Fibroblast of peridontal ligament (primary cell): Measurements from ENCODE around the gene LRRC8C.

Experiments
- DNase-seq: peaks from one replicate; pipeline ENCODE4 v3.0.0-alpha.2; 2010; ENCODE audit errors: extremely low read depth

The LRRC8C gene

GRCh38 chr1:89633248-89633799 is 404 bp downstream of the LRRC8C start:
- DNase-seq = peak; percentile 43

GRCh38 chr1:89633800-89634625 is 1.1 kb downstream of the LRRC8C start:
- DNase-seq = peak; percentile 44

GRCh38 chr1:89635825-89636815 is 3.2 kb downstream of the LRRC8C start:
- peak; percentile 51 for DNase-seq

- peak; percentile 63 for DNase-seq
These were observed 4.6 kb downstream of the LRRC8C start for GRCh38 chr1:89637496-89637895.

GRCh38 chr1:89640440-89640839 is 7.5 kb downstream of the LRRC8C start:
- DNase-seq = no peak

GRCh38 chr1:89641781-89642180 is 8.9 kb downstream of the LRRC8C start:
- no peak for DNase-seq

- DNase-seq = no peak
These were observed 10.7 kb downstream of the LRRC8C start for GRCh38 chr1:89643577-89643976.

- no peak for DNase-seq
These were observed 11.3 kb downstream of the LRRC8C start for GRCh38 chr1:89644119-89644814.

- DNase-seq = no peak
These were observed 13.3 kb downstream of the LRRC8C start for GRCh38 chr1:89646259-89646658.

GRCh38 chr1:89649783-89650182 is 16.9 kb downstream of the LRRC8C start:
- no peak for DNase-seq

GRCh38 chr1:89652373-89652772 is 19.5 kb downstream of the LRRC8C start:
- no peak for DNase-seq

- peak; percentile 36 for DNase-seq
These were observed 25.0 kb downstream of the LRRC8C start for GRCh38 chr1:89657886-89658285.

- no peak for DNase-seq
These were observed 26.6 kb downstream of the LRRC8C start for GRCh38 chr1:89659322-89660081.

GRCh38 chr1:89660224-89661061 is 27.5 kb downstream of the LRRC8C start:
- peak; percentile 23 for DNase-seq

GRCh38 chr1:89665941-89666340 is 33.0 kb downstream of the LRRC8C start:
- no peak for DNase-seq

GRCh38 chr1:89666640-89667039 is 33.7 kb downstream of the LRRC8C start:
- no peak for DNase-seq

- DNase-seq = no peak
These were observed 34.8 kb downstream of the LRRC8C start for GRCh38 chr1:89667691-89668090.

- DNase-seq = no peak
These were observed 36.0 kb downstream of the LRRC8C start for GRCh38 chr1:89668961-89669360.

- no peak for DNase-seq
These were observed 36.5 kb downstream of the LRRC8C start for GRCh38 chr1:89669441-89669840.

- peak; percentile 51 for DNase-seq
These were observed 37.2 kb downstream of the LRRC8C start for GRCh38 chr1:89670163-89670562.
